Panc1 (cell line): Measurements from ENCODE around the gene APOBEC3A. TPM values are rescaled to one million over a fixed set of nuclear protein-coding genes. Genes with fewer than 3 reads are reported as not detected.
"Not testable (repeated sequence)": the region's sequence is repeated elsewhere in the genome, so short reads cannot be mapped to it uniquely, and the experiment has no call there.

Source experiments
- ATAC-seq: fragments of 200-7000 bp; cut with Tn5 transposase; 2 replicates; pipeline ENCODE4 v1.9.1; 2020; ENCODE audit warnings: mild to moderate bottlenecking, moderate library complexity
- BruUV-seq: library from RNA; stranded (reverse); fragments of 400-500 nt; replicated peaks from 2 replicates; lab custom pipeline; 2021; lab: Mats Ljungman, UMichigan
- CTCF ChIA-PET: fragments of 300-600 bp; sonication (Branson Sonifier 250); formaldehyde crosslinking; loops from one replicate; lab custom pipeline; 2022; ENCODE audit warnings: antibody characterized with exemption; lab: Charles Lee
- POLR2A ChIA-PET: fragments of 300-600 bp; sonication (Branson Sonifier 250); formaldehyde crosslinking; loops from one replicate; lab custom pipeline; 2022; ENCODE audit warnings: antibody characterized with exemption; lab: Charles Lee
- DNase-seq: peaks from one replicate; pipeline ENCODE4 v3.0.0-alpha.2; 2010; ENCODE audit warnings: low read depth, low spot score
- H3K27ac ChIP-seq: 2 replicates; pipeline ENCODE4 v1.5.1; 2011; ENCODE audit warnings: mild to moderate bottlenecking, low read length, inconsistent platforms
- H3K27me3 ChIP-seq: fragments of 200-500 bp; sonication (Bioruptor generic); 2 replicates; pipeline ENCODE4 v1.6.0; 2014; ENCODE audit warnings: low read length, inconsistent platforms; ENCODE audit not compliant: control insufficient read depth, insufficient read depth
- H3K36me3 ChIP-seq: fragments of 200-500 bp; sonication (Bioruptor generic); 2 replicates; pipeline ENCODE4 v1.5.1; 2014; ENCODE audit warnings: inconsistent platforms, mild to moderate bottlenecking, low read length, moderate library complexity; ENCODE audit not compliant: control insufficient read depth, insufficient read depth
- H3K4me1 ChIP-seq: 2 replicates; pipeline ENCODE4 v1.5.1; 2011; ENCODE audit warnings: inconsistent platforms, mild to moderate bottlenecking, low read length, moderate library complexity; ENCODE audit not compliant: control insufficient read depth, insufficient read depth
- H3K4me3 ChIP-seq, 2 experiments: 2 replicates each; pipeline ENCODE4 v1.5.1; 2011 to 2012; ENCODE audit warnings: low read depth in 2 of 2, low read length in 2 of 2, mild to moderate bottlenecking in 2 of 2, inconsistent platforms in 1 of 2, moderate library complexity in 1 of 2
- H3K9me3 ChIP-seq: fragments of 200-500 bp; sonication (Bioruptor generic); 2 replicates; pipeline ENCODE4 v1.5.1; 2014; ENCODE audit warnings: low read depth, mild to moderate bottlenecking, inconsistent platforms, low read length, moderate library complexity; ENCODE audit not compliant: control insufficient read depth, insufficient read depth
- CTCF ChIP-seq: fragments of 450-650 bp; IDR thresholded peaks from 2 replicates; pipeline ENCODE4 v1.5.1; 2017; ENCODE audit warnings: mild to moderate bottlenecking
- POLR2AphosphoS5 ChIP-seq: IDR thresholded peaks from 2 replicates; pipeline ENCODE4 v1.6.1; 2012; ENCODE audit warnings: mild to moderate bottlenecking, low read depth, low read length, moderate library complexity
- SIN3A ChIP-seq: IDR thresholded peaks from 2 replicates; pipeline ENCODE4 v1.6.1; 2012; ENCODE audit warnings: low read depth, mild to moderate bottlenecking, low read length, moderate library complexity, borderline replicate concordance; ENCODE audit not compliant: insufficient read depth
- TCF7L2 ChIP-seq: IDR thresholded peaks from 2 replicates; pipeline ENCODE4 v1.6.1; 2011; ENCODE audit warnings: mild to moderate bottlenecking, low read depth, low read length, inconsistent platforms
- in situ Hi-C: cut with HindIII; loops from 2 replicates; pipeline ENCODE4 v1.10.0; 2016; ENCODE audit warnings: low sequenced_read_pairs, low pct_unique_long_range_greater_than_20kb
- intact Hi-C: fragments of 100-400 bp; cut with micrococcal nuclease; formaldehyde crosslinking; loops from one replicate; pipeline ENCODE4 v1.10.0; 2022; ENCODE audit not compliant: unreplicated experiment
- total RNA-seq: library from RNA; stranded (reverse); gene quantifications from one replicate; pipeline ENCODE4 v1.2.1, GENCODE V29; 2021; ENCODE audit not compliant: unreplicated experiment
- TF ChIP-seq, protein P1 (sequence below), 2 experiments: IDR thresholded peaks; 2 replicates each; pipeline ENCODE4 v1.6.1; 2011 to 2012; ENCODE audit warnings: low read depth in 2 of 2, control low read depth in 1 of 2, low read length in 1 of 2, mild to moderate bottlenecking in 1 of 2, moderate library complexity in 1 of 2; ENCODE audit not compliant: insufficient read depth in 1 of 2

The APOBEC3A gene
- total RNA-seq, 1 experiment from 2014 or later: not detected

GRCh38 chr22:38980587-38980986, 23.2 kb downstream of the APOBEC3A start:
- H3K4me1 ChIP-seq, H3K4me3 ChIP-seq, ATAC-seq, BruUV-seq, H3K36me3 ChIP-seq, DNase-seq, H3K27me3 ChIP-seq, H3K27ac ChIP-seq, in situ Hi-C loops, POLR2A ChIA-PET, intact Hi-C loops, H3K9me3 ChIP-seq: not testable (repeated sequence)
- CTCF ChIA-PET: interaction anchor here (0.6 kb wide), 1 partner anchor 501 kb away, joined by 3 read pairs; no protein-coding TSS in a partner anchor

DNA sequence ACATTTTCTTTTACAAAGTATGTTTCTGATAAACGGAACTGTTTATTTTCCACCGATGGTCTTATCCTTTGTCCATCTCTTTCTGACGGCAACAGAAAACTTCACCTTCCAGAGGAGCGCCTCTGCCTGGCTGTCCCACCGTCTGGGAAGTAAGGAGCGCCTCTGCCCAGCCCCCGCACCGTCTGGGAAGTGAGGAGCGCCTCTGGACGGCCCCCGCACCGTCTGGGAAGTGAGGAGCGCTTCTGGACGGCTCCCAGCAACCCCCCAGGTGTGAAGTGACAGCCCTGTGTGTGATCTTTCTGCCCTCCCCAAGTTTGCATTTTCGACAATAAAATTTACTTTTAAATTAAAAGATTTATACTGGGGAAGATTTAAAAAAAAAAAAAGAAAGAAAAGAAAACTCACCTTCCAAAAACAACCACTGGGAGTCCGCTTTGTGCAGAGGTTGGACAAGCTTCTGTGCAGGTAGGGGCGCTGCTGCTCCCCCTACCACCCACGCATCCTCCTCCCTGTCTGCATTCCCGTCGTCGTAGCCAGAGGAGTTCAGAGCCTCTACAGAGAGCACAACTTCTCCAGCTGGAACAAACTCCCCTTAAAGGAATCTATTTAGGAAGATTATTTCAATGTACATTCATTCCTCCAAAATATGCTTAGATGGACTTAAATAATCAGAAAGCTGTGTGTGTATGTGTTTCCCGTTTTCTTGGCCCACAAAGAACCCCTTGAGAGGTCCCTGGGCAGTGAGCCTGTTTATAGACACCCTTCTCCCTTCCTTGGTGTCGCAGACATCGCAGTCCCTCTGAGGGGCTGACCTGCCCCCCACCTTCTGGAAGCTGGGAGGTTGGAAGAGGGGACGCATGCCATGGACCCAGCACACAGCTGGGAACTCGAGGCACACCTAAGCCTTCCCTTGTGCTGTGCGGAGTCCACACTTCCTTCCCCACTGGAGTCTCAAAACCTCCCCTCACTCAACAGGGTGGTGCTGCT, 23.9 kb downstream of the APOBEC3A start:
- Histone ChIP-seq H3K27ac (peak overlapping the region; percentile 57; the same call in 1 of the 2 replicates), H3K9me3 (no peaks in the 10 kb centered on the region; the same call in 1 of the 2 replicates), H3K4me1 (peaks cover 4% of the 10 kb centered on the region; the same call in 1 of the 2 replicates), H3K4me3 (peak overlapping the region; percentile 21 to 48; a peak in 3 of 4 replicates), H3K36me3 (no peaks in the 10 kb centered on the region), H3K27me3 (no peaks in the 10 kb centered on the region)
- ChIA-PET POLR2A (no interaction called here), CTCF (interaction anchor here (0.6 to 0.7 kb wide), 3 partner anchors 22 to 500 kb away, joined by 3 read pairs; no protein-coding TSS in a partner anchor)
- intact Hi-C loops: no loop called here
- TF ChIP-seq TCF7L2 (no peak), POLR2AphosphoS5 (no peak), CTCF (no peak; the same call in 1 of the 2 replicates), SIN3A (no peak)
- TF ChIP-seq, protein P1, sequence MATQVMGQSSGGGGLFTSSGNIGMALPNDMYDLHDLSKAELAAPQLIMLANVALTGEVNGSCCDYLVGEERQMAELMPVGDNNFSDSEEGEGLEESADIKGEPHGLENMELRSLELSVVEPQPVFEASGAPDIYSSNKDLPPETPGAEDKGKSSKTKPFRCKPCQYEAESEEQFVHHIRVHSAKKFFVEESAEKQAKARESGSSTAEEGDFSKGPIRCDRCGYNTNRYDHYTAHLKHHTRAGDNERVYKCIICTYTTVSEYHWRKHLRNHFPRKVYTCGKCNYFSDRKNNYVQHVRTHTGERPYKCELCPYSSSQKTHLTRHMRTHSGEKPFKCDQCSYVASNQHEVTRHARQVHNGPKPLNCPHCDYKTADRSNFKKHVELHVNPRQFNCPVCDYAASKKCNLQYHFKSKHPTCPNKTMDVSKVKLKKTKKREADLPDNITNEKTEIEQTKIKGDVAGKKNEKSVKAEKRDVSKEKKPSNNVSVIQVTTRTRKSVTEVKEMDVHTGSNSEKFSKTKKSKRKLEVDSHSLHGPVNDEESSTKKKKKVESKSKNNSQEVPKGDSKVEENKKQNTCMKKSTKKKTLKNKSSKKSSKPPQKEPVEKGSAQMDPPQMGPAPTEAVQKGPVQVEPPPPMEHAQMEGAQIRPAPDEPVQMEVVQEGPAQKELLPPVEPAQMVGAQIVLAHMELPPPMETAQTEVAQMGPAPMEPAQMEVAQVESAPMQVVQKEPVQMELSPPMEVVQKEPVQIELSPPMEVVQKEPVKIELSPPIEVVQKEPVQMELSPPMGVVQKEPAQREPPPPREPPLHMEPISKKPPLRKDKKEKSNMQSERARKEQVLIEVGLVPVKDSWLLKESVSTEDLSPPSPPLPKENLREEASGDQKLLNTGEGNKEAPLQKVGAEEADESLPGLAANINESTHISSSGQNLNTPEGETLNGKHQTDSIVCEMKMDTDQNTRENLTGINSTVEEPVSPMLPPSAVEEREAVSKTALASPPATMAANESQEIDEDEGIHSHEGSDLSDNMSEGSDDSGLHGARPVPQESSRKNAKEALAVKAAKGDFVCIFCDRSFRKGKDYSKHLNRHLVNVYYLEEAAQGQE (IDR thresholded peaks at IDR 0.05; ENCODE audit: insufficient read depth in 1 of 2, low read depth in 2 of 2, low read length in 1 of 2): no peak
- BruUV-seq: no TSS peak
- ATAC-seq (peak; percentile 48), DNase-seq (no peak)
- in situ Hi-C loops: no loop called here
